ENCODE results near the gene BAG1. TPM values are rescaled to one million over a fixed set of nuclear protein-coding genes. Genes with fewer than 3 reads are reported as not detected.

Gene BAG1
- total RNA-seq, 4 donors from 2014 or later, result 63.6 to 140 (median 70.8) TPM

- Histone ChIP-seq H3K4me1 (peaks cover 30% of the 10 kb centered on the region), H3K27me3 (no peaks in the 10 kb centered on the region), H3K36me3 (no peaks in the 10 kb centered on the region), H3K9me3 (no peaks in the 10 kb centered on the region), H3K4me3 (no peak overlapping the region), H3K27ac (no peak overlapping the region)
- no peak for DNase-seq (ENCODE audit: low spot score in 2 of 2)
- WGBS, result 67% methylated on average over 3 of the region's 3 CpGs
- TF ChIP-seq POLR2AphosphoS5 (IDR thresholded peaks at IDR 0.05) (no peak), EP300 (IDR thresholded peaks at IDR 0.05) (no peak), CTCF (IDR thresholded peaks at IDR 0.05) (no peak), POLR2A (IDR thresholded peaks at IDR 0.05) (no peak)
Measured at GRCh38 chr9:33236571-33236970, 27.9 kb downstream of the BAG1 start.

- DNase-seq (ENCODE audit: low spot score in 2 of 2), result peak; percentile 53 to 54
- Histone ChIP-seq H3K9me3 (no peaks in the 10 kb centered on the region), H3K27me3 (no peaks in the 10 kb centered on the region), H3K27ac (peak overlapping the region; percentile 90), H3K36me3 (no peaks in the 10 kb centered on the region), H3K4me3 (no peak overlapping the region), H3K4me1 (peaks cover 46% of the 10 kb centered on the region)
- TF ChIP-seq POLR2AphosphoS5 (IDR thresholded peaks at IDR 0.05) (no peak), EP300 (IDR thresholded peaks at IDR 0.05) (no peak), CTCF (IDR thresholded peaks at IDR 0.05) (no peak), POLR2A (IDR thresholded peaks at IDR 0.05) (no peak)
- 57% methylated on average over 9 of the region's 9 CpGs for WGBS
Measured at GRCh38 chr9:33234511-33235467, 29.7 kb downstream of the BAG1 start.

GRCh38 chr9:33233626-33234342 is 30.7 kb downstream of the BAG1 start:
- peaks cover 48% of the 10 kb centered on the region for H3K4me1 ChIP-seq
- H3K27me3 ChIP-seq, result no peaks in the 10 kb centered on the region
- TF ChIP-seq POLR2AphosphoS5 (IDR thresholded peaks at IDR 0.05) (peak in 1 of 3 donors; percentile 16), POLR2A (IDR thresholded peaks at IDR 0.05) (no peak), CTCF (IDR thresholded peaks at IDR 0.05) (no peak), EP300 (IDR thresholded peaks at IDR 0.05) (no peak)
- no peak overlapping the region for H3K4me3 ChIP-seq
- no peaks in the 10 kb centered on the region for H3K9me3 ChIP-seq
- H3K36me3 ChIP-seq, result no peaks in the 10 kb centered on the region
- peak; percentile 83 for DNase-seq (ENCODE audit: low spot score in 2 of 2)
- WGBS, result 50% methylated on average over 1 of the region's 1 CpG
- peak overlapping the region; percentile 90 for H3K27ac ChIP-seq

- DNase-seq (ENCODE audit: low spot score in 2 of 2), result no peak
- Histone ChIP-seq H3K9me3 (no peaks in the 10 kb centered on the region), H3K36me3 (no peaks in the 10 kb centered on the region), H3K4me1 (peaks cover 57% of the 10 kb centered on the region), H3K27me3 (no peaks in the 10 kb centered on the region), H3K27ac (peak overlapping the region; percentile 90), H3K4me3 (no peak overlapping the region)
- WGBS, result 89% methylated on average over 6 of the region's 6 CpGs
- TF ChIP-seq EP300 (IDR thresholded peaks at IDR 0.05), result no peak
- no peak for TF ChIP-seq CTCF (IDR thresholded peaks at IDR 0.05)
- TF ChIP-seq POLR2AphosphoS5 (IDR thresholded peaks at IDR 0.05), result no peak
- no peak for TF ChIP-seq POLR2A (IDR thresholded peaks at IDR 0.05)
Measured at GRCh38 chr9:33232815-33233214, 31.7 kb downstream of the BAG1 start.

- no peak for DNase-seq (ENCODE audit: low spot score in 2 of 2)
- Histone ChIP-seq H3K4me3 (no peak overlapping the region), H3K27me3 (no peaks in the 10 kb centered on the region), H3K4me1 (peaks cover 64% of the 10 kb centered on the region), H3K9me3 (no peaks in the 10 kb centered on the region), H3K27ac (peak overlapping the region; percentile 74), H3K36me3 (no peaks in the 10 kb centered on the region)
- TF ChIP-seq POLR2AphosphoS5 (IDR thresholded peaks at IDR 0.05), result no peak
- TF ChIP-seq CTCF (IDR thresholded peaks at IDR 0.05), result no peak
- WGBS, result 84% methylated on average over 2 of the region's 2 CpGs
Measured at GRCh38 chr9:33231623-33231942, 32.9 kb downstream of the BAG1 start.
